Femur (tissue), 1 donor: ENCODE measurements around the gene SLC19A1.

Source experiments
- DNase-seq: peaks from one replicate; pipeline ENCODE4 v3.0.0-alpha.2; 2017

SLC19A1 gene

GRCh38 chr21:45558044-45558721 lies 15.9 kb upstream of the SLC19A1 start:
- DNase-seq: no peak

- DNase-seq: peak; percentile 17
Observed at GRCh38 chr21:45557616-45558043, 15.4 kb upstream of the SLC19A1 start.

GRCh38 chr21:45556645-45557615 lies 14.7 kb upstream of the SLC19A1 start:
- peak; percentile 34 for DNase-seq

- no peak for DNase-seq
Observed at GRCh38 chr21:45556302-45556644, 14.0 kb upstream of the SLC19A1 start.

GRCh38 chr21:45555557-45556301 lies 13.5 kb upstream of the SLC19A1 start:
- DNase-seq: peak; percentile 82

GRCh38 chr21:45555251-45555556 lies 13.0 kb upstream of the SLC19A1 start:
- DNase-seq: no peak

GRCh38 chr21:45554477-45555175 lies 12.4 kb upstream of the SLC19A1 start:
- DNase-seq: peak; percentile 91

- peak; percentile 18 for DNase-seq
Observed at GRCh38 chr21:45552696-45553391, 10.6 kb upstream of the SLC19A1 start.

- peak; percentile 16 for DNase-seq
Observed at GRCh38 chr21:45551783-45552695, 9.8 kb upstream of the SLC19A1 start.

- DNase-seq: peak; percentile 16
Observed at GRCh38 chr21:45551316-45551715, 9.1 kb upstream of the SLC19A1 start.

GRCh38 chr21:45550522-45551210 lies 8.4 kb upstream of the SLC19A1 start:
- peak; percentile 59 for DNase-seq

- DNase-seq: peak; percentile 19
Observed at GRCh38 chr21:45549626-45550463, 7.6 kb upstream of the SLC19A1 start.

GRCh38 chr21:45548711-45549491 lies 6.7 kb upstream of the SLC19A1 start:
- peak; percentile 7 for DNase-seq

GRCh38 chr21:45547545-45547900 lies 5.3 kb upstream of the SLC19A1 start:
- peak; percentile 10 for DNase-seq

- no peak for DNase-seq
Observed at GRCh38 chr21:45546636-45547544, 4.7 kb upstream of the SLC19A1 start.

- no peak for DNase-seq
Observed at GRCh38 chr21:45545691-45546531, 3.7 kb upstream of the SLC19A1 start.

- no peak for DNase-seq
Observed at GRCh38 chr21:45545236-45545570, 3.0 kb upstream of the SLC19A1 start.
